CD8-positive, alpha-beta memory T cell (primary cell): ENCODE data around the gene SLC2A13. TPM values are rescaled to one million over a fixed set of nuclear protein-coding genes. Genes with fewer than 3 reads are reported as not detected.
A peak's percentile ranks its signal among the peaks of the same experiment; 100 is the strongest.

ENCODE experiments used
- CTCF ChIA-PET: fragments of 350-600 bp; sonication (Branson Sonifier 250); formaldehyde crosslinking; loops from one replicate; lab custom pipeline; 2021; ENCODE audit warnings: antibody characterized with exemption; lab: Charles Lee
- POLR2A ChIA-PET: fragments of 350-600 bp; sonication (Branson Sonifier 250); formaldehyde crosslinking; loops from one replicate; lab custom pipeline; 2021; ENCODE audit warnings: antibody characterized with exemption; lab: Charles Lee
- DNase-seq, 5 donors: peaks; one replicate each; pipeline versions ENCODE4 v3.0.0 to v3.0.0-alpha.2; 2020 to 2022; ENCODE audit warnings: mixed read lengths in 1 of 5
- H3K27ac ChIP-seq: one replicate; pipeline ENCODE4 v1.7.0; 2013; ENCODE audit warnings: low read depth, mild to moderate bottlenecking, low read length, moderate library complexity
- H3K27me3 ChIP-seq: 2 replicates; pipeline ENCODE4 v1.7.0; 2013; ENCODE audit warnings: low read length, mild to moderate bottlenecking; ENCODE audit not compliant: insufficient read depth, poor library complexity, severe bottlenecking
- H3K36me3 ChIP-seq: 2 replicates; pipeline ENCODE4 v1.7.0; 2013; ENCODE audit warnings: mild to moderate bottlenecking, low read length, moderate library complexity; ENCODE audit not compliant: insufficient read depth
- H3K4me1 ChIP-seq: 2 replicates; pipeline ENCODE4 v1.7.0; 2013; ENCODE audit warnings: mild to moderate bottlenecking, low read length, moderate library complexity; ENCODE audit not compliant: insufficient read depth
- H3K4me3 ChIP-seq: 2 replicates; pipeline ENCODE4 v1.7.0; 2013; ENCODE audit warnings: mild to moderate bottlenecking, low read length
- H3K9me3 ChIP-seq: 2 replicates; pipeline ENCODE4 v1.7.0; 2013; ENCODE audit warnings: mild to moderate bottlenecking, low read length
- H3K27ac Mint-ChIP-seq, 8 donors: one replicate each; pipeline ENCODE4 v1.8.0; 2020 to 2021; ENCODE audit warnings: mixed read lengths in 8 of 8, mild to moderate bottlenecking in 6 of 8, inconsistent platforms in 3 of 8, moderate library complexity in 3 of 8
- H3K27me3 Mint-ChIP-seq, 2 donors: one replicate each; pipeline ENCODE4 v1.8.0; 2020 to 2021; ENCODE audit warnings: mixed read lengths in 2 of 2, mild to moderate bottlenecking in 1 of 2, moderate library complexity in 1 of 2
- H3K36me3 Mint-ChIP-seq, 3 donors: one replicate each; pipeline ENCODE4 v1.8.0; 2020 to 2021; ENCODE audit warnings: mixed read lengths in 3 of 3, inconsistent platforms in 1 of 3, mild to moderate bottlenecking in 1 of 3
- H3K4me1 Mint-ChIP-seq, 3 donors: one replicate each; pipeline ENCODE4 v1.8.0; 2020 to 2021; ENCODE audit warnings: mixed read lengths in 3 of 3, inconsistent platforms in 1 of 3, mild to moderate bottlenecking in 1 of 3
- H3K4me3 Mint-ChIP-seq, 7 donors: one replicate each; pipeline ENCODE4 v1.8.0; 2020 to 2021; ENCODE audit warnings: mixed read lengths in 7 of 7, mild to moderate bottlenecking in 6 of 7, moderate library complexity in 4 of 7, inconsistent platforms in 2 of 7
- H3K9me3 Mint-ChIP-seq, 5 donors: one replicate each; pipeline ENCODE4 v1.8.0; 2020 to 2022; ENCODE audit warnings: mixed read lengths in 5 of 5, mild to moderate bottlenecking in 3 of 5, moderate library complexity in 2 of 5, inconsistent platforms in 1 of 5
- polyA plus RNA-seq: library from polyadenylated mRNA; unstranded; fragments of 300-500 nt; fragmentation: Illumina TruSeq; gene quantifications from one replicate; pipeline ENCODE4 v1.2.3, GENCODE V29; 2021
- total RNA-seq, 2 experiments: library from RNA; stranded (reverse); gene quantifications; one replicate each; pipeline ENCODE4 v1.2.3, GENCODE V29; 2021

The SLC2A13 gene
- total and polyA plus RNA-seq, 3 experiments from 2014 or later, result 2.1 to 6.5 (median 6.3) TPM

DNA sequence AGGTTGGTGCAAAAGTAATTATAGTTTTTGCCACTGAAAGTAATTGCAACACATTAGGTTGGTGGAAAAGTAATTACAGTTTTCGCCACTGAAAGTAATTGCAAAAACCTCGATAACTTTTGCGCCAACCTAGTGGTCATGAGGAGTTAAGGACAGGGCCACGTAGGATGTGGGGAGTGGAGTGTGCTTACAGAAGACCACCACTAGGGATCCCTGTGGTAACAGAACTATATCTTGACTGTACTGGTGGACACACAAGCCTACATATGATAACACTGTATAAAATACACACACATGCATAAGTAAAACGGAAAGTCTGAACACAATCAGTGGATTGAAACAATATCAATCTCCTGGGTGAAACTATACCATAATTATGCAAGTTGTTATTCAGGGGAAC lies 298.8 kb downstream of the SLC2A13 start:
- ChIA-PET CTCF (no interaction called here), POLR2A (no interaction called here)
- DNase-seq, result no peak
- no peaks in the 10 kb centered on the region for H3K9me3 ChIP-seq
- Mint-ChIP-seq H3K9me3 (peaks cover 0 to 16% (median 5%) of the 10 kb centered on the region in 5 donors), H3K4me3 (no peak overlapping the region), H3K36me3 (peaks cover 0 to 5% (median 1%) of the 10 kb centered on the region in 3 donors), H3K27ac (no peak overlapping the region), H3K4me1 (peaks cover 0 to 6% (median 0%) of the 10 kb centered on the region in 3 donors), H3K27me3 (no peaks in the 10 kb centered on the region)
- no peaks in the 10 kb centered on the region for H3K4me1 ChIP-seq
- H3K27ac ChIP-seq, result no peak overlapping the region
- H3K36me3 ChIP-seq, result no peaks in the 10 kb centered on the region
- H3K4me3 ChIP-seq, result no peak overlapping the region
- H3K27me3 ChIP-seq, result no peaks in the 10 kb centered on the region

DNA sequence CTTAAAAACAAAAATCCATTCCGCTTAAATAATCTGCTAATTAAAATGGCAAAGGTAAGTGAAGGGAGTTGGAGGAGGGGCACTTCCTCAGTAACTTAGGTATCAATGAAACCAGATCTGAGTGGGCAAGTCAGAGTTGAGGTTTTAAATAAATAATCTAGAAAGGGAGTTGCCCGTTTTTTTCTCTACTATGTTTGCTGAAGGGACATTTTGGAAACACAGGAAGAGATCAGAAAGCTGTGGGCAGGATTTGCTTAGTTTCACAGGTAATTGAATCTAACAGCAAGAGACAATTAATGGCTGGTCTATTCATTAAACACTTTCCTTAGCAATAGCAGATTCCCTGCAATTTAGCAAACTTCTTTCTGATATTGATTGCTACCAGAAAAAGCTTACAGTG lies 300.2 kb downstream of the SLC2A13 start:
- Mint-ChIP-seq H3K27ac (no peak overlapping the region), H3K36me3 (peaks cover 0 to 6% (median 0%) of the 10 kb centered on the region in 3 donors), H3K4me1 (peaks cover 0 to 6% (median 0%) of the 10 kb centered on the region in 3 donors), H3K9me3 (peaks cover 0 to 5% (median 3%) of the 10 kb centered on the region in 5 donors), H3K4me3 (no peak overlapping the region), H3K27me3 (no peaks in the 10 kb centered on the region)
- Histone ChIP-seq H3K9me3 (no peaks in the 10 kb centered on the region), H3K27ac (no peak overlapping the region), H3K27me3 (no peaks in the 10 kb centered on the region), H3K4me3 (no peak overlapping the region), H3K4me1 (no peaks in the 10 kb centered on the region), H3K36me3 (no peaks in the 10 kb centered on the region)
- CTCF ChIA-PET, result no interaction called here
- no peak for DNase-seq
- POLR2A ChIA-PET, result no interaction called here

DNA sequence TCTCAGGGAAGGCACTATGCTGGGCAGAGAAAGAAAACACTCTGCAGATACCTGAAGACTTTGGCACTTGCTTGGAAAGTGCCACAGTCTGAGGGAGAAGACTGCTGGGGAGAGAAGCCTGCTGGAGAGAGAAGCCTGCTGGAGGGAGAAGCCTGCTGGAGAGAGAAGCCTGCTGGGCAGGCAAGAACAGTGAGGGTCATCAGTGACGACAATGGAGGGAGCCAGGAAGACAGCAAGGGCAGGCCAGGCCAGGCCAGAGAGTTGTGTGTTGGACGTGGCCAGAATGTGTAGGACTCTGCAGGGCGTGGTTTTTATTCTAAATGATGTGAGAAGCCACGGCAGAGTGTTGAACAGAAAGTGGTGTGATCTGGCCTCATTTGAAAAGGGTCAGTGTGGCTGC lies 301.0 kb downstream of the SLC2A13 start:
- Histone ChIP-seq H3K27ac (no peak overlapping the region), H3K9me3 (no peaks in the 10 kb centered on the region), H3K4me3 (no peak overlapping the region), H3K36me3 (no peaks in the 10 kb centered on the region), H3K4me1 (no peaks in the 10 kb centered on the region), H3K27me3 (no peaks in the 10 kb centered on the region)
- POLR2A ChIA-PET, result no interaction called here
- Mint-ChIP-seq H3K4me1 (peaks cover 0 to 6% (median 0%) of the 10 kb centered on the region in 3 donors), H3K27me3 (no peaks in the 10 kb centered on the region), H3K9me3 (peaks cover 0 to 3% (median 0%) of the 10 kb centered on the region in 5 donors), H3K4me3 (no peak overlapping the region), H3K36me3 (peaks cover 0 to 6% (median 0%) of the 10 kb centered on the region in 3 donors), H3K27ac (peak overlapping the region in 4 of 8 donors; percentile 5 to 74 (median 14))
- CTCF ChIA-PET, result no interaction called here
- DNase-seq, result no peak

DNA sequence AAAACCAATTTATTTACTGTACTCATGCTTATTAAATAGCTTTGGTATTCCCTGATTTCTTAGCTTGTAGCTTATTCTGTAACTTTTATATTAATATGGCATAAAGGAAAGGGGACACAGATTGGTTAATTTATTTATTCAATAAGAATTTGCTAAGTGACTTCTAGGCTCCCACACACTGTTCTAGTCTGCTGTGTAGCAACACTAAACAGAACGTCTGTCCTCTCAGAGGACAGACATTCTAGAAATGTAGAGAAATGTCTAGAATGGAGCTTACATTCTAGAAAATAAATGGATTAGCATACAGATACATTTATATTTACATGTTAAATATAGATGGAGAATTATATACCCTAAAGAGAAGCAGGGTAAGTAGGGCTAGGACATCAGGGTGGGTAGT lies 301.4 kb downstream of the SLC2A13 start:
- DNase-seq, result no peak
- Mint-ChIP-seq H3K4me3 (no peak overlapping the region), H3K9me3 (no peaks in the 10 kb centered on the region), H3K36me3 (peaks cover 0 to 10% (median 0%) of the 10 kb centered on the region in 3 donors), H3K27ac (no peak overlapping the region), H3K4me1 (peaks cover 0 to 6% (median 0%) of the 10 kb centered on the region in 3 donors), H3K27me3 (no peaks in the 10 kb centered on the region)
- Histone ChIP-seq H3K4me3 (no peak overlapping the region), H3K27me3 (no peaks in the 10 kb centered on the region), H3K36me3 (no peaks in the 10 kb centered on the region), H3K27ac (no peak overlapping the region), H3K4me1 (no peaks in the 10 kb centered on the region), H3K9me3 (no peaks in the 10 kb centered on the region)
- ChIA-PET POLR2A (no interaction called here), CTCF (no interaction called here)

DNA sequence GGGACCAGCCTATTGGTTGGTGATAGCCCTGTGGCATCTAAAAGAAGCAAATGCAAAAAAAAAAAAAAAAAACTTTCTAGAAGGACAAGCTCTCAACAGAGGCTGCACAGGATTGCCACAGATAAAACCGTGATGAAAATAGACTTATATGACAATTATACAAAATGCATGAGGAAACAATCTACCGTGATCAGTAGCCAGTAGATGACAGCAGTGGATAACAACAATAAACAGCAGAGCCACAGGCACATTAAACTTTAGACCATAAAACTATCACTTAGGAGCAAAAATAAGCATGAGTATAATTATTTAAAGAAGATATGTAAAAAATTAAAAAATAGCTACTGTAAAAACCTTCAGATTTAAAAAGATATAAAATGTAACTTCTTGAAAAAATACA lies 302.7 kb downstream of the SLC2A13 start:
- H3K27ac ChIP-seq, result no peak overlapping the region
- peaks cover 0 to 16% (median 0%) of the 10 kb centered on the region in 3 donors for H3K36me3 Mint-ChIP-seq
- DNase-seq, result no peak
- H3K27me3 ChIP-seq, result no peaks in the 10 kb centered on the region
- H3K4me3 ChIP-seq, result no peak overlapping the region
- ChIA-PET POLR2A (no interaction called here), CTCF (no interaction called here)
- no peak overlapping the region for H3K4me3 Mint-ChIP-seq
- no peak overlapping the region for H3K27ac Mint-ChIP-seq
- H3K9me3 ChIP-seq, result no peaks in the 10 kb centered on the region
- H3K4me1 Mint-ChIP-seq, result peaks cover 0 to 6% (median 0%) of the 10 kb centered on the region in 3 donors
- no peaks in the 10 kb centered on the region for H3K9me3 Mint-ChIP-seq
- H3K27me3 Mint-ChIP-seq, result no peaks in the 10 kb centered on the region
- no peaks in the 10 kb centered on the region for H3K36me3 ChIP-seq
- H3K4me1 ChIP-seq, result no peaks in the 10 kb centered on the region

DNA sequence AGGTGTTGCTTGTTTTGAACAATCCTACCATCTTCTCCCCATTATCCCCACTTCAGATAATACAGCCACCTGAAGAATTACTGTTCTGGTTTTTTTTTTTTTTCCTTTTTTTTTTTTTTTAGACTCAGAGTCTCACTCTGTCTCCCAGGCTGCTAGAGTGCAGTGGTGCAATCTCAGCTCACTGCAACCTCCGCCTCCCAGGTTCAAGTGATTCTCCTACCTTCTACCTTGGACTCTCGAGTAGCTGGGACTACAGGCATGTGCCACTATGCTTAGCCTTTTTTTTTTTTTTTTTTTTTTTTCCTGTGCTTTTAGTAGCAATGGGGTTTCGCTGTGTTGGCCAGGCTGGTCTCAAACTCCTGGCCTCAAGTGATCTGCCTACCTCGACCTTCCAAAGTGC lies 306.9 kb downstream of the SLC2A13 start:
- H3K27me3 Mint-ChIP-seq, result no peaks in the 10 kb centered on the region
- ChIA-PET POLR2A (no interaction called here), CTCF (no interaction called here)
- DNase-seq, result no peak
- Histone ChIP-seq H3K27ac (no peak overlapping the region), H3K9me3 (no peaks in the 10 kb centered on the region), H3K4me1 (no peaks in the 10 kb centered on the region), H3K36me3 (no peaks in the 10 kb centered on the region), H3K27me3 (no peaks in the 10 kb centered on the region), H3K4me3 (no peak overlapping the region)
- no peaks in the 10 kb centered on the region for H3K4me1 Mint-ChIP-seq
- peaks cover 0 to 18% (median 0%) of the 10 kb centered on the region in 3 donors for H3K36me3 Mint-ChIP-seq
- no peaks in the 10 kb centered on the region for H3K9me3 Mint-ChIP-seq
- H3K4me3 Mint-ChIP-seq, result no peak overlapping the region
- no peak overlapping the region for H3K27ac Mint-ChIP-seq

DNA sequence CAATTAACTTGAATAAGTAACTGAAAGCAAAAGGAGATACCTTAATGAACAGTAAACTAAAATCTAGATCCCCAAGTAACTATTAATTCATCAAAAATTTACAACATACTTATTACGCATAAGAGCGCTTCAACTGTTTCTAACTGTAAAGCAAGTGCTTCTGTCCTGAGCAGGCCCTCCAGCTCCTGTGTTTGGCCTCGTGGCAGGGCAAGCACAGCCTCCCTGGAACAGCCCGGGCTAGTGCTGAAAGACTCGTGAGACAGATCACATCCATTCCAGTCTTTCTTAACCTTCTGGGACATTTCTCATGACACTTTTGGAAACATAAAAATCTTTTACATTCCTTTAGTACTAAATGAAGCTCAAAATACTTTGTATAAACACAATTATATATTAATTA lies 307.5 kb downstream of the SLC2A13 start:
- Histone ChIP-seq H3K9me3 (no peaks in the 10 kb centered on the region), H3K27me3 (no peaks in the 10 kb centered on the region), H3K4me1 (no peaks in the 10 kb centered on the region), H3K4me3 (no peak overlapping the region), H3K36me3 (no peaks in the 10 kb centered on the region), H3K27ac (no peak overlapping the region)
- ChIA-PET POLR2A (no interaction called here), CTCF (no interaction called here)
- no peak for DNase-seq
- H3K27me3 Mint-ChIP-seq, result no peaks in the 10 kb centered on the region
- no peak overlapping the region for H3K4me3 Mint-ChIP-seq
- H3K27ac Mint-ChIP-seq, result no peak overlapping the region
- H3K9me3 Mint-ChIP-seq, result no peaks in the 10 kb centered on the region
- H3K36me3 Mint-ChIP-seq, result peaks cover 0 to 18% (median 0%) of the 10 kb centered on the region in 3 donors
- H3K4me1 Mint-ChIP-seq, result no peaks in the 10 kb centered on the region

DNA sequence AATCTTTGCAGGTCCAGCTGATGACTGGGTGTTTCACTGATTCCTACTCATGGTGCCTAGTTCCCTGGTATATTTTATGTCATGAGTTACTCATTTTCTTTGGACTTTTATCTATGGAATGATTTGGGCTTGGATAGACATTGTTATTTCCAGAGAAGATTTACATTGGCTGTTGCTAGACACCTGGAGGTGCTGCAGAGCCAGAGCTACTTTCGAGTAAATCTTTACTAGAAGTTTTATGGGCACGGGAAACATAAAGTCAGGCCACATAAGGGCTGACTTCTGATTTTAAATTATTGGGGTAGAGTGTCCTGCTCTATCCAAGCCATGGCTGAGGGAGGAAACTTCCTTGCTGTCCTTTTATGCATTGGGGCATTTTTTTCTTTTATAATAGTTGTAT lies 310.4 kb downstream of the SLC2A13 start:
- Histone ChIP-seq H3K9me3 (no peaks in the 10 kb centered on the region), H3K4me3 (no peak overlapping the region), H3K27ac (no peak overlapping the region), H3K4me1 (no peaks in the 10 kb centered on the region), H3K27me3 (no peaks in the 10 kb centered on the region), H3K36me3 (no peaks in the 10 kb centered on the region)
- ChIA-PET POLR2A (no interaction called here), CTCF (no interaction called here)
- no peaks in the 10 kb centered on the region for H3K27me3 Mint-ChIP-seq
- no peak for DNase-seq
- peaks cover 0 to 14% (median 0%) of the 10 kb centered on the region in 3 donors for H3K36me3 Mint-ChIP-seq
- no peaks in the 10 kb centered on the region for H3K9me3 Mint-ChIP-seq
- H3K4me1 Mint-ChIP-seq, result no peaks in the 10 kb centered on the region
- no peak overlapping the region for H3K4me3 Mint-ChIP-seq
- H3K27ac Mint-ChIP-seq, result no peak overlapping the region

DNA sequence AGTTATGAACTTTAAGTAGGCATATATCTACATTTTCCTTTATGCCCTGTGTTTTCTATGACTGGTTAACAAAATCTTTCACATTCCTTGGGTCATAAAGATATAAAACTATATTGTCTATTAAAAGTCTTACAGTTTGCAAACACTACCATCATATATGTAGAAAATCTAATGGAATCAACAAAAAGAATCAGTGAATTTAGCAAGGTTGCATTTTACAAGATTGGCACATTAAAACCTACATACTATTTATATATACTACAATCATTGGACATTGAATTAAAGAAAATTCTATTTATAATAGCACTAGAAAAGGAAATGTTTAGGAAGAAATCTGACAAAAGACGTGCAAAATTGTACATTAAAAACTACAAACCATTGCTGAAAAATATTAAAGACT lies 312.9 kb downstream of the SLC2A13 start:
- H3K36me3 ChIP-seq, result no peaks in the 10 kb centered on the region
- H3K4me1 ChIP-seq, result no peaks in the 10 kb centered on the region
- ChIA-PET CTCF (no interaction called here), POLR2A (no interaction called here)
- no peaks in the 10 kb centered on the region for H3K9me3 Mint-ChIP-seq
- no peaks in the 10 kb centered on the region for H3K27me3 Mint-ChIP-seq
- H3K4me3 Mint-ChIP-seq, result no peak overlapping the region
- no peak overlapping the region for H3K27ac Mint-ChIP-seq
- no peaks in the 10 kb centered on the region for H3K36me3 Mint-ChIP-seq
- no peaks in the 10 kb centered on the region for H3K27me3 ChIP-seq
- H3K9me3 ChIP-seq, result no peaks in the 10 kb centered on the region
- H3K27ac ChIP-seq, result no peak overlapping the region
- DNase-seq, result no peak
- no peak overlapping the region for H3K4me3 ChIP-seq
- H3K4me1 Mint-ChIP-seq, result no peaks in the 10 kb centered on the region
